Nephron progenitor cell (in vitro differentiated cells): ENCODE data around the gene ANKH.
A peak's percentile ranks its signal among the peaks of the same experiment; 100 is the strongest.

Source experiments
- DNase-seq: peaks from one replicate; pipeline ENCODE4 v3.0.0; 2021
- H3K27ac Mint-ChIP-seq: 2 replicates; pipeline ENCODE4 v1.8.0; 2021; ENCODE audit warnings: mild to moderate bottlenecking, moderate library complexity, mixed read lengths
- H3K27me3 Mint-ChIP-seq: 2 replicates; pipeline ENCODE4 v1.8.0; 2021; ENCODE audit warnings: mild to moderate bottlenecking, low read depth, mixed read lengths; ENCODE audit not compliant: poor library complexity
- H3K36me3 Mint-ChIP-seq: 2 replicates; pipeline ENCODE4 v1.8.0; 2021; ENCODE audit warnings: low read depth, mixed read lengths
- H3K4me1 Mint-ChIP-seq: 2 replicates; pipeline ENCODE4 v1.8.0; 2021; ENCODE audit warnings: mixed read lengths
- H3K4me3 Mint-ChIP-seq: 2 replicates; pipeline ENCODE4 v1.8.0; 2021; ENCODE audit warnings: mild to moderate bottlenecking, moderate library complexity, mixed read lengths
- H3K9me3 Mint-ChIP-seq: 2 replicates; pipeline ENCODE4 v1.8.0; 2021; ENCODE audit warnings: mild to moderate bottlenecking, moderate library complexity, mixed read lengths
- TF ChIP-seq, protein P1 (sequence below): fragments of 200-600 bp; sonication (generic); IDR thresholded peaks from 2 replicates; pipeline ENCODE4 v1.5.0; 2021; ENCODE audit warnings: antibody characterized with exemption

ANKH gene

DNA sequence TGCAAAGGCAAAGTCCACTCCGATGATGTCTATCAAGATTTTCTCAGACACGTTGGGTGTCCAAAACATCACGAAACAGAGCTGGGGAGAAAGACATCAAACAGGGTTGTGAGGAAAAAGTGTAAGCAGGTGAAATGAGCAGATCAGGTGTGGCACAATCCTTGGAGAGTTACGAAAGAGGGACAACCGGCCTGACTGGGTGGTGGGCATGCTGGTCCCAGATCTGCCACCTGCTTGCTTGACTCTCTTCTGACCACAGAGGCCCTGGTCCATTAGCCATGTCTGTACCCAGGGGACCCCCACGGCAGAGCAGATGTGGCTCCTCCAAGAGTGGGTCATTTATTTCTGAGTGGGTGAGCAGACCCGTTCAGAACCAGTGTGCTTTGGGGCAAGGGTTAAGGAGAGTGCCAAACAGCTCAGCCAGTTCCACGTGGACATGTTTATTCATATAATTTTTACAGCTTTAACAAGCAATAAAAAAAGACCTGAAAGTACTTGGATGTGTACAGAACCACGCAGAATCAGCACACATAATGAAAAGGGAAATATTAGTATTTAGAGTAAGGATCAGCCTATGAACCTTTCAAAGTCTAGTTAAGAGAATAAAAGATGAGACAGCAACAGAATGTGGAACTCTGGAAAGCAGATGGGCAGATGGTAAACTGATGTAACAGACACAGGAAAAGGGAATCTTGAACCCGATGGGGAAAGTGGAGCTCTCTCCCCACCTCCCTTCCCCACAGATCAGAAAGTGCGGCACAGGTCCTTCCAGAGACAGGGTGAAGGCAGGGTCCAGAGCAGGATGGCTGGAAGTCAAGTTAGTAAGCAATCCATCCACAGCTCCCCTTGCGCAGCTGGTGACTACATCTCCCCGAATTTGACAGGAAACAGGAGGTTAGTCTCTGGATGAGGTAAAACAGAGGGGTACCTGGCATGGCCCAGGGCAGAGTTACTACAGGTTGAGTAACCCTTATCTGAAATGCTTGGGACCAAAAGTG, 154.5 kb downstream of the ANKH start:
- peaks cover 4% of the 10 kb centered on the region for H3K27me3 Mint-ChIP-seq
- H3K27ac Mint-ChIP-seq: peak overlapping the region; percentile 17
- TF ChIP-seq, protein P1, sequence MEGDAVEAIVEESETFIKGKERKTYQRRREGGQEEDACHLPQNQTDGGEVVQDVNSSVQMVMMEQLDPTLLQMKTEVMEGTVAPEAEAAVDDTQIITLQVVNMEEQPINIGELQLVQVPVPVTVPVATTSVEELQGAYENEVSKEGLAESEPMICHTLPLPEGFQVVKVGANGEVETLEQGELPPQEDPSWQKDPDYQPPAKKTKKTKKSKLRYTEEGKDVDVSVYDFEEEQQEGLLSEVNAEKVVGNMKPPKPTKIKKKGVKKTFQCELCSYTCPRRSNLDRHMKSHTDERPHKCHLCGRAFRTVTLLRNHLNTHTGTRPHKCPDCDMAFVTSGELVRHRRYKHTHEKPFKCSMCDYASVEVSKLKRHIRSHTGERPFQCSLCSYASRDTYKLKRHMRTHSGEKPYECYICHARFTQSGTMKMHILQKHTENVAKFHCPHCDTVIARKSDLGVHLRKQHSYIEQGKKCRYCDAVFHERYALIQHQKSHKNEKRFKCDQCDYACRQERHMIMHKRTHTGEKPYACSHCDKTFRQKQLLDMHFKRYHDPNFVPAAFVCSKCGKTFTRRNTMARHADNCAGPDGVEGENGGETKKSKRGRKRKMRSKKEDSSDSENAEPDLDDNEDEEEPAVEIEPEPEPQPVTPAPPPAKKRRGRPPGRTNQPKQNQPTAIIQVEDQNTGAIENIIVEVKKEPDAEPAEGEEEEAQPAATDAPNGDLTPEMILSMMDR: no peak
- no peaks in the 10 kb centered on the region for H3K4me1 Mint-ChIP-seq
- H3K9me3 Mint-ChIP-seq: peaks cover 39% of the 10 kb centered on the region
- H3K36me3 Mint-ChIP-seq: peaks cover 82% of the 10 kb centered on the region
- H3K4me3 Mint-ChIP-seq: no peak overlapping the region
- no peak for DNase-seq

DNA sequence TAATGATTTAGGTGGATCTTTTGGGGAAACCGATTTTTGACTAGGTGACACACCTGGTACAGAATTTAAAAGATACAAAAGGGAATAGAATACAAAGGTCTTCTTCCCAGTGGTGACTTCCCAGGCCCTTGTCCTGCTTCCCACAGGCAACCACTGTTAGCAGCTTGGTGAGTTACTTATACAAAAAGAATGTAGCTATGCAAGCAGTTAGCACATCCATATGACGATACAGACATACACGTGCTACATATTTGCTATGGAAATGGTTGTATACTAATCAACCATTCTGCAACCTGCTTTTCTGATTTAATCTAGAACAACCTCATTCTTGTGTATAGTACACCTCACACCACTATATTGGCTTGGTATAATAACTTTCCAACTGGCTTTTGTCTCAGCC, 156.1 kb downstream of the ANKH start:
- peaks cover 41% of the 10 kb centered on the region for H3K9me3 Mint-ChIP-seq
- peaks cover 98% of the 10 kb centered on the region for H3K36me3 Mint-ChIP-seq
- H3K4me3 Mint-ChIP-seq: no peak overlapping the region
- peaks cover 4% of the 10 kb centered on the region for H3K27me3 Mint-ChIP-seq
- DNase-seq: no peak
- TF ChIP-seq, protein P1: no peak
- H3K27ac Mint-ChIP-seq: no peak overlapping the region
- H3K4me1 Mint-ChIP-seq: peaks cover 1% of the 10 kb centered on the region

DNA sequence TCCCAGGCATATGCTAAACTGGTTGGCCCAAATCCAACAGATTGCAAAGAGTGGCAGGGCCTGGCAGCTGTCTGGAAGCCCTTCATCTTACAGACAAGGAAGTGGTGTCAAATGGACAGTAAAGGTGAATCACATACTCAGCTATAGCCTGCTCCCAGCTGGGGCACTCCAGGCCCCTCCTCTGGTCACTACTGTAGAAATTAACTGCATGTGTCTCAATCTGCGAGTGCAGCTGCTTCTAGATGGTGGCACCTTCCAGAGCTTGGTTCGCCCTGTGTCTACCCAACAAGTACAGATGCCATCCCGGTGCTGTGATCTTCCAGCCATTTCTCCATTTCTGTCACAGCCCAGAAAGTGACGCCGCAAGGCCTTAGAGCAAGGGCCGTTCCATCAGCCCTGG, 156.9 kb downstream of the ANKH start:
- no peak overlapping the region for H3K27ac Mint-ChIP-seq
- peaks cover 33% of the 10 kb centered on the region for H3K9me3 Mint-ChIP-seq
- DNase-seq: no peak
- no peak overlapping the region for H3K4me3 Mint-ChIP-seq
- peaks cover 99% of the 10 kb centered on the region for H3K36me3 Mint-ChIP-seq
- H3K4me1 Mint-ChIP-seq: peaks cover 4% of the 10 kb centered on the region
- TF ChIP-seq, protein P1: no peak
- peaks cover 4% of the 10 kb centered on the region for H3K27me3 Mint-ChIP-seq

DNA sequence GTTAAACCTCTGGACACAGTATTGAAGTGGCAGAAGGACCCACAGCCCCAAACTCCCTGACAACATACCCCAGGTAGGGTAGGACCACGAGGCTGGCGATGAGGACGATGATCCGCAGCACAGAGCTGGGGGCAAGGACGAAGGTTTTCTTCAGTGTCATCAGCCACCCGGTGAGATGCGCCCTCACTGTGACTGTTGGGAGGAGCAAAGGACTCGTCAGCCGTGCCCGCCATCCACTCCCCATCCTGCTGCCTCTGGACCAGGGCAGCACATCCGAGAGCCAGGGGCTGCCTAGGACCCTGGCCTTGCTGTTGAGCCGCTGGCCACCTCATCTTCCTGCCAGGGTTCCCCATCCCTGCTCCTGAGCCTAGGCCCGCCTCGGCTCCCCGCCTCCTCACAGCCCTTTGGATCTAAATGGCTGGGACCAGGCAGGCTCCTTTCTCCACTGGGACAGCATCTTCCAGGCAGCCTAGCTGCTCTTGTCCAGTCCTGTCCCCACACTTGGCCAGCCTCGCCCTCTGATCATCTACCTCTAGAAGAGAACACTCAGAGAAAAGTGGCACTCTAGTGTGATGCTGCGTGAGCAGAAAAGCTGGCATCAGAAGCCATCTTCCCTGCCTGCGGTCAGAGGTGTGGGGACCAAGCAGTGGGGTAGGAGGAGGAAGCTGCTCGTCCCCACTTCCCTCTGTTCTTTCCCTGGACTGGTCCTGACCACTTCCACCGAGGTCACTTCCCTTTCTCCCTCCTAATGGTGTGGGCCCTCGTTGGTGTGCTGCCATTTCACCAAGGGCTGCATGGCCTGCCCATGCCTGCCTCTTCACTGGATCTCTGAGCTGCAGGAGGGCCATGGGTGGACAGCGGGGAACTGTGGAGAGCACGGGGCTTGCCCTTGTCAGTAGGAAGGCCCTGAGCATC, 157.8 kb downstream of the ANKH start:
- H3K36me3 Mint-ChIP-seq: peaks cover 97% of the 10 kb centered on the region
- DNase-seq: no peak
- H3K27me3 Mint-ChIP-seq: no peaks in the 10 kb centered on the region
- no peak overlapping the region for H3K4me3 Mint-ChIP-seq
- H3K27ac Mint-ChIP-seq: peak overlapping the region; percentile 39
- H3K9me3 Mint-ChIP-seq: peaks cover 23% of the 10 kb centered on the region
- peaks cover 4% of the 10 kb centered on the region for H3K4me1 Mint-ChIP-seq
- TF ChIP-seq, protein P1: no peak

DNA sequence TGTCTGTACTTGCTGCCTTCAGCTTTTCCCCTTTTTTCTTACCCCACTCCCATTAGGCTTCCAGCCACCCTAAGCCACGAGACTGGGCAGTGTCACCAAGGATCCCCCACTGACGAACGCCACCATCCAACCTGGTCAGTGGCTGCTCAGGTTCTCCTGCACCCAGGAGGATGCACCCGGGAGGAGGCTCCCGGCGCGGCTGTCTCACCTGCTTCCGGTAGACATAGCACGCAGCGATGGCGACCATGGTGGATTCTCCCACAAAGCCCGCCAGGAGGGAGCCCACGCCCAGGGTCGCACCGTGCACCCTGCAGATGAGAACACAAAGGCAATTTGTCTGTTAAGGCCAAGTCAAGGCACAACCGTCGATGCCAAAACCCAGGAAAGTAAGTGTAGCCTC, 158.9 kb downstream of the ANKH start:
- no peaks in the 10 kb centered on the region for H3K27me3 Mint-ChIP-seq
- H3K36me3 Mint-ChIP-seq: peaks cover 96% of the 10 kb centered on the region
- H3K4me3 Mint-ChIP-seq: no peak overlapping the region
- TF ChIP-seq, protein P1: no peak
- peak overlapping the region; percentile 60 for H3K27ac Mint-ChIP-seq
- DNase-seq: no peak
- H3K9me3 Mint-ChIP-seq: peaks cover 13% of the 10 kb centered on the region
- peaks cover 4% of the 10 kb centered on the region for H3K4me1 Mint-ChIP-seq
